ENCODE results near the gene CREBBP. TPM values are rescaled to one million over a fixed set of nuclear protein-coding genes. Genes with fewer than 3 reads are reported as not detected.

CREBBP gene
- total RNA-seq, 2 experiments from 2014 or later: 36.0 to 72.3 TPM

DNA sequence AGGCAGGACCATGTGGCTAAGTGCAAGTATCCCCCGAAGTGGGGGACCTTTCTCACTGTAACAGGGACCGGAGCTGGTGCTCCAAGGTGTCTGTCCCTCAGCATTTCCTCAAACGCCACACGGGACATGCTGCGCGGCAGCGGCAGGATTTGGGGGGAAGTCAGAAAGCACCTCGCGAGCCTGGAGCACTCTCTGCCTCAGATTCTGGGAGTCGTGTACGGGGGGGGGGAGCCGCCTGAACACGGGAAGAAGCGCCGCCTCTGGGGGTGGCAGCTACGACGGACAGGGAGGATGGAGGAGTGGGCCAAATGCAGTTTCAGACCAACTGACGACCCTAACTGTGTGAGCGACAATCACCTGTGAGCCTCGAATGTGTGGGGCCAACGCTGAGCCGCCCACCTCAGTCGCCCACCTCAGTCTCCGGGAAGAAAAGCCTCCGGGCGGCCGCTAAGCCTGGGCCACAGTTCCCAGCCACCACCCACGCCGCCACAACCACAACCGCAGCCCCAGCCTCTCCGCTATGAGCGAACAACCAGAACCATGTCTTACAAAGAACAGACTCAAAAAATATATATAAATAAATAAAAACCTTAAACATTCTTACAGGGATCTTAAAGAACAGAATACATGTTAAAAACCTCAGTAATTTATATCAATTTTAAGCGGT is 154.4 kb downstream of the CREBBP start:
- peaks cover 3% of the 10 kb centered on the region for H3K4me1 ChIP-seq (ENCODE audit: insufficient read depth, low read length, poor library complexity, severe bottlenecking)
- BruUV-seq (replicated peaks): no TSS peak
- H3K9me2 ChIP-seq (ENCODE audit: insufficient read depth, low read length): no peaks in the 10 kb centered on the region
- H3K4me2 ChIP-seq (ENCODE audit: low read length): no peak overlapping the region
- H3K27ac ChIP-seq (ENCODE audit: low read depth, low read length, poor library complexity, severe bottlenecking): no peak overlapping the region
- intact Hi-C loops (cut with micrococcal nuclease; ENCODE audit: unreplicated experiment): no loop called here
- no peak overlapping the region for H3K4me3 ChIP-seq (ENCODE audit: low read depth, low read length, poor library complexity, severe bottlenecking)
- ChIA-PET POLR2A (interaction anchor here (0.5 to 0.7 kb wide), 2 partner anchors 17 to 68 kb away, joined by 3 read pairs; no protein-coding TSS in a partner anchor), CTCF (ENCODE audit: unreplicated experiment) (no interaction called here)
- no peaks in the 10 kb centered on the region for H3K9me3 ChIP-seq (ENCODE audit: low read length)
- no peaks in the 10 kb centered on the region for H3K79me2 ChIP-seq (ENCODE audit: insufficient read depth, low read depth, low read length)
- H4K20me1 ChIP-seq (ENCODE audit: insufficient read depth, low read length): no peaks in the 10 kb centered on the region
- no peak for TF ChIP-seq EZH2phosphoT487 (IDR thresholded peaks at IDR 0.05; ENCODE audit: borderline replicate concordance, low read depth, low read length)
- TF ChIP-seq, protein P1, sequence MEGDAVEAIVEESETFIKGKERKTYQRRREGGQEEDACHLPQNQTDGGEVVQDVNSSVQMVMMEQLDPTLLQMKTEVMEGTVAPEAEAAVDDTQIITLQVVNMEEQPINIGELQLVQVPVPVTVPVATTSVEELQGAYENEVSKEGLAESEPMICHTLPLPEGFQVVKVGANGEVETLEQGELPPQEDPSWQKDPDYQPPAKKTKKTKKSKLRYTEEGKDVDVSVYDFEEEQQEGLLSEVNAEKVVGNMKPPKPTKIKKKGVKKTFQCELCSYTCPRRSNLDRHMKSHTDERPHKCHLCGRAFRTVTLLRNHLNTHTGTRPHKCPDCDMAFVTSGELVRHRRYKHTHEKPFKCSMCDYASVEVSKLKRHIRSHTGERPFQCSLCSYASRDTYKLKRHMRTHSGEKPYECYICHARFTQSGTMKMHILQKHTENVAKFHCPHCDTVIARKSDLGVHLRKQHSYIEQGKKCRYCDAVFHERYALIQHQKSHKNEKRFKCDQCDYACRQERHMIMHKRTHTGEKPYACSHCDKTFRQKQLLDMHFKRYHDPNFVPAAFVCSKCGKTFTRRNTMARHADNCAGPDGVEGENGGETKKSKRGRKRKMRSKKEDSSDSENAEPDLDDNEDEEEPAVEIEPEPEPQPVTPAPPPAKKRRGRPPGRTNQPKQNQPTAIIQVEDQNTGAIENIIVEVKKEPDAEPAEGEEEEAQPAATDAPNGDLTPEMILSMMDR (conservative IDR thresholded peaks at IDR 0.05; ENCODE audit: low read length): no peak
- H3K36me3 ChIP-seq (ENCODE audit: insufficient read depth, low read length): peaks cover 44% of the 10 kb centered on the region
- DNase-seq (ENCODE audit: low spot score): no peak
- no peak overlapping the region for H2AFZ ChIP-seq (ENCODE audit: low read length)

DNA sequence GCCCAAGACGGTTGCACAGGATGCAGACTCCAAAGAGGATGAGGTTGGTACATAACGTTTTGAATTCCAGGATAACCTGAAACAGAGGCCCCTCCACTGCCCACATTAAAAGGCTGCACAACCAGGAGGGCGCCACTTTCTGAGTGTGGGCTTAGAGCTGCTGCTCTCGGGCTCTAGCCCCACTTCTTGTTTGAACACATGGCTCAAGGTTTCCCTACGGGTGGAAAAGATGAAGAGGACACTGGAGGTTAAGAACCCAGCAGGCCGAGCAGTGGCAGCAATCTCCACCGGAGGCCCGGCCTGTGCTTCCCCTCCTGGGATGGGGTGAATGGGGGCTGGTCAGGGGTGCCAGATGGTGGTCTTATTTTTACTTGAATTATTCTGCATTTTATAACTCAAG is 155.2 kb downstream of the CREBBP start:
- ChIA-PET POLR2A (no interaction called here), CTCF (ENCODE audit: unreplicated experiment) (interaction anchor here (0.6 kb wide), 1 partner anchor 915 kb away, joined by 5 read pairs; no protein-coding TSS in a partner anchor)
- TF ChIP-seq, protein P1 (conservative IDR thresholded peaks at IDR 0.05; ENCODE audit: low read length): no peak
- TF ChIP-seq EZH2phosphoT487 (IDR thresholded peaks at IDR 0.05; ENCODE audit: borderline replicate concordance, low read depth, low read length): no peak
- Histone ChIP-seq H3K4me1 (ENCODE audit: insufficient read depth, low read length, poor library complexity, severe bottlenecking) (peaks cover 3% of the 10 kb centered on the region), H3K4me3 (ENCODE audit: low read depth, low read length, poor library complexity, severe bottlenecking) (no peak overlapping the region), H3K36me3 (ENCODE audit: insufficient read depth, low read length) (peaks cover 35% of the 10 kb centered on the region), H3K79me2 (ENCODE audit: insufficient read depth, low read depth, low read length) (no peaks in the 10 kb centered on the region), H3K9me2 (ENCODE audit: insufficient read depth, low read length) (no peaks in the 10 kb centered on the region), H2AFZ (ENCODE audit: low read length) (no peak overlapping the region), H3K4me2 (ENCODE audit: low read length) (no peak overlapping the region), H3K27ac (ENCODE audit: low read depth, low read length, poor library complexity, severe bottlenecking) (no peak overlapping the region), H4K20me1 (ENCODE audit: insufficient read depth, low read length) (no peaks in the 10 kb centered on the region), H3K9me3 (ENCODE audit: low read length) (no peaks in the 10 kb centered on the region)
- BruUV-seq (replicated peaks): no TSS peak
- DNase-seq (ENCODE audit: low spot score): no peak
- intact Hi-C loops (cut with micrococcal nuclease; ENCODE audit: unreplicated experiment): no loop called here

DNA sequence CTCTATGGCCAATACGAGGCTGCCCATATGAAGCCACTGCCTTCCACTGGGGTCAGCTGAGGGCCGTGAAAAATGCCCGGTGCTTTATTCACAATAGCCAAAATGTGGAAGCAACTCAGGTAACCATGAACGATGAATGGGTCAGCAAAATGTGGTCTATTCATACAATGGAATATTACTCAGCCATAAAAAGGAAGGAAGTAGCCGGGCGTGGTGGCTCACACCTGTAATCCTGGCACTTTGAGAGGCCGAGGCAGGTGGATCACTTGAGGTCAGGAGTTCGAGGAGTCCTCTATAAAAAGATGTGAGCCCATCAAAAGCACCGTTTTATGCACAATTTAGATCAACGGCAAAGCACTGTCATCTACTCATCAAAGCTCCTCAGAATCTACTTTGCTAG is 158.0 kb downstream of the CREBBP start:
- CTCF ChIA-PET (ENCODE audit: unreplicated experiment): no interaction called here

More for the DNA sequence above, 158.0 kb downstream of the CREBBP start:
- intact Hi-C loops (cut with micrococcal nuclease; ENCODE audit: unreplicated experiment): no loop called here
- POLR2A ChIA-PET: interaction anchor here (0.6 kb wide), 1 partner anchor 946 kb away, joined by 3 read pairs; no protein-coding TSS in a partner anchor
- Histone ChIP-seq H3K4me3 (ENCODE audit: low read depth, low read length, poor library complexity, severe bottlenecking) (no peak overlapping the region), H2AFZ (ENCODE audit: low read length) (no peak overlapping the region), H3K4me2 (ENCODE audit: low read length) (no peak overlapping the region), H3K36me3 (ENCODE audit: insufficient read depth, low read length) (peaks cover 10% of the 10 kb centered on the region), H3K4me1 (ENCODE audit: insufficient read depth, low read length, poor library complexity, severe bottlenecking) (peaks cover 10% of the 10 kb centered on the region), H3K79me2 (ENCODE audit: insufficient read depth, low read depth, low read length) (peaks cover 6% of the 10 kb centered on the region; the same call in 1 of the 2 replicates), H3K9me2 (ENCODE audit: insufficient read depth, low read length) (no peaks in the 10 kb centered on the region), H4K20me1 (ENCODE audit: insufficient read depth, low read length) (no peaks in the 10 kb centered on the region), H3K9me3 (ENCODE audit: low read length) (no peaks in the 10 kb centered on the region), H3K27ac (ENCODE audit: low read depth, low read length, poor library complexity, severe bottlenecking) (no peak overlapping the region)
- TF ChIP-seq, protein P1 (conservative IDR thresholded peaks at IDR 0.05; ENCODE audit: low read length): no peak
- TF ChIP-seq EZH2phosphoT487 (IDR thresholded peaks at IDR 0.05; ENCODE audit: borderline replicate concordance, low read depth, low read length): no peak
- BruUV-seq (replicated peaks): no TSS peak
- DNase-seq (ENCODE audit: low spot score): no peak

Data from OCI-LY7 (cell line).